SU-DHL-6 (cell line): ENCODE measurements around the gene KCTD1.

Experiments used
- CTCF ChIP-seq: fragments of 200-600 bp; sonication (generic); IDR thresholded peaks from one replicate; pipeline ENCODE4 v1.5.1; 2017; ENCODE audit warnings: antibody characterized with exemption, mild to moderate bottlenecking, low read length, moderate library complexity; ENCODE audit not compliant: insufficient read depth, poor library complexity, severe bottlenecking
- EZH2phosphoT487 ChIP-seq: fragments of 200-600 bp; sonication (generic), shearing (Covaris generic); conservative IDR thresholded peaks from 2 replicates; pipeline ENCODE4 v1.6.1; 2018; ENCODE audit warnings: mild to moderate bottlenecking, antibody characterized with exemption, low read length, moderate library complexity, mixed read lengths

- TF ChIP-seq CTCF (no peak), EZH2phosphoT487 (no peak)
Measured at GRCh38 chr18:26519114-26519513, 29.2 kb downstream of the KCTD1 start.
